Diencephalon (tissue), 1 donor: ENCODE measurements around the gene EIF4E3. TPM values are rescaled to one million over a fixed set of nuclear protein-coding genes. Genes with fewer than 3 reads are reported as not detected.

Source experiments
- total RNA-seq: library from RNA; depleted of rRNA; stranded (reverse); fragments of >200 nt; gene quantifications from one replicate; pipeline ENCODE4 v1.2.3, GENCODE V29; 2014

Gene EIF4E3
- total RNA-seq = 32.5 TPM

DNA sequence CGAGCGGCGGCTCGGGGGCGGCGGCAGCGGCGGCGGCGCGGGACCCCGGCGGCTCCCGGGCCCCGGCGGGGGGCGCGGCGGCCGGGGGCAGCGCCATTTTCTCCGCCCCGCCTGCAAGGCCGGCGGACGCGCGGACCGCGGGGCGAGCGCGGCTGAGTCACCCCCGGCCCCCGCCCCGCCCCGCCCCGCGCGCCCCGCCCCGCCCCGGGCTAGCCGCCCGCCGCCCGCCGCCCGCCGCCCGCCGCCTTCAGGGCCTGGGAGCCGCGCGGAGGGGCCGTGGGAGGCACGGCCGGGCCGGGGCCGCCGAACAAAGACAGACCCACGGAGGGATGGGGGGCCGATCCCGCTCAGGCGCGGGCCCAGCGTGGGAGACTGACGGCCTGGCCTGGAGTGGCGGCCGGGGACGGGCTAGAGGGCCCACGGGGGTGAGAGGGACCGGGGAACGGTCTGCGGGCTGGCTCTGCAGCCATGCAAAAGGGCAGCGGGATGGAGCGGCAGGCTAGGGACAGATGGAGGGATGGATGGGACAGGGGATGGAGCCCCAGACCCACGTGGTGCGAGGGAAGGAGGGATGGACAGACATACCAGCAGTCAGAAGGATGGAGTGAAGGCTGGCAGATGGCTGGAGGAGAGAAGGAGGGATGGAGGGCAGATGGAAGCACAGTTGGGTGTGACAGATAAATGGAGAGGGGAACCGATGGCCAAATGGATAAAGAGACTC lies at the start of gene EIF4E3:
EIF4E3 (minus strand) TSS at position 132 of the 721 bp plus-strand sequence; CDS start at position 97, 35 bp downstream.

DNA sequence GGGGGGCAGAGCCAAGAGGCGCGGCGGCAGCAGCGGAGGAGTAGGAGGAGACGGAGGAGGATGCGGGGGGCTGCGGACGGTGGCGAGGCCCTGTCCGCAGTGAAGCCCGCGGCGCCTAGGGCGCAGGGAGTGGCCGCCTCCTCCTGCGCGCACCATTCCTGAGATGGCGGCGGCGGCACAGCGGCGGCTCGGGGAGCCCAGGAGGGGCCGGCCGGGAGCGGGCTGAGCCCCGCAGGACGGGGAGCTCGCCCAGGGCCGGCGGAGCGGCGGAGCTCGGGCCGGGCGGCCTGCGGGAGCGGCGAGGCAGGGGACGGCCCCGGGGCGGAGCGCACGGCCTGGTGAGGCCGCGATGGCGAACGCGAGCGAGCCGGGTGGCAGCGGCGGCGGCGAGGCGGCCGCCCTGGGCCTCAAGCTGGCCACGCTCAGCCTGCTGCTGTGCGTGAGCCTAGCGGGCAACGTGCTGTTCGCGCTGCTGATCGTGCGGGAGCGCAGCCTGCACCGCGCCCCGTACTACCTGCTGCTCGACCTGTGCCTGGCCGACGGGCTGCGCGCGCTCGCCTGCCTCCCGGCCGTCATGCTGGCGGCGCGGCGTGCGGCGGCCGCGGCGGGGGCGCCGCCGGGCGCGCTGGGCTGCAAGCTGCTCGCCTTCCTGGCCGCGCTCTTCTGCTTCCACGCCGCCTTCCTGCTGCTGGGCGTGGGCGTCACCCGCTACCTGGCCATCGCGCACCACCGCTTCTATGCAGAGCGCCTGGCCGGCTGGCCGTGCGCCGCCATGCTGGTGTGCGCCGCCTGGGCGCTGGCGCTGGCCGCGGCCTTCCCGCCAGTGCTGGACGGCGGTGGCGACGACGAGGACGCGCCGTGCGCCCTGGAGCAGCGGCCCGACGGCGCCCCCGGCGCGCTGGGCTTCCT lies 28.8 kb upstream of the EIF4E3 start, which contains the start of gene GPR27:
GPR27 (plus strand) TSS at position 155 of the 909 bp plus-strand sequence; CDS start at position 350, 195 bp downstream.

Other genes starting within 250 kb of the EIF4E3 start
- 178 TPM for gene FOXP1, start 141.7 kb downstream of the EIF4E3 start, total RNA-seq
- 42.0 TPM for gene GPR27, start 28.5 kb upstream of the EIF4E3 start, total RNA-seq
- 5.5 TPM for gene PROK2, start 59.7 kb upstream of the EIF4E3 start, total RNA-seq